Adipose tissue (tissue), 3 donors: Measurements from ENCODE around the gene FJX1. TPM values are rescaled to one million over a fixed set of nuclear protein-coding genes. Genes with fewer than 3 reads are reported as not detected.
A peak's percentile ranks its signal among the peaks of the same experiment; 100 is the strongest.

Experiments
- H3K27ac ChIP-seq: one replicate; pipeline ENCODE4 v1.5.1; 2013; ENCODE audit warnings: low read depth, low read length
- WGBS, 3 donors: extraction: QIAGEN DNeasy Blood & Tissue Kit; methylation state at CpG; one replicate each; pipeline ENCODE4 v1.1.7; 2013; 5-methylcytosine and 5-hydroxymethylcytosine counted together
- polyA plus RNA-seq, 3 donors: library from polyadenylated mRNA; stranded (reverse); fragments of 200-250 nt; gene quantifications; one replicate each; pipeline ENCODE4 v1.2.3, GENCODE V29; 2013
- donor health status: healthy with polysubstance abuse.
- donor health status: Bipolar disorder and iron deficiency.
- donor health status: healthy.

FJX1 gene
- polyA plus RNA-seq: 10 to 100 TPM in 1 of 3 donors, 1 to 10 TPM in 2; 2.3 to 32.2 (median 5.2) TPM

GRCh38 chr11:35617687-35618496, at the start of gene FJX1:
TSS of gene FJX1 (plus strand) at chr11:35618460. CDS start at chr11:35618637, 177 bp downstream.
- peak within 1 kb of the TSS; percentile 40 for H3K27ac ChIP-seq
- 1 to 9% (median 1%) methylated on average over 33 to 53 of the region's 57 CpGs for WGBS, 3 donors

GRCh38 chr11:35571696-35572095, 46.6 kb upstream of the FJX1 start:
- H3K27ac ChIP-seq: no peak overlapping the region
- WGBS, 3 donors: 67 to 69% (median 68%) methylated on average over 3 of the region's 3 CpGs

- H3K27ac ChIP-seq: no peak overlapping the region
- WGBS, 3 donors: 57 to 80% (median 59%) methylated on average over 7 of the region's 7 CpGs
Measured at GRCh38 chr11:35579557-35580396, 38.5 kb upstream of the FJX1 start.

- no peak overlapping the region for H3K27ac ChIP-seq
- WGBS, 3 donors: 96% methylated on average over 2 of the region's 2 CpGs
Measured at GRCh38 chr11:35580397-35580781, 37.9 kb upstream of the FJX1 start.

- WGBS, 3 donors: 95 to 100% (median 95%) methylated on average over 1 of the region's 1 CpG
- H3K27ac ChIP-seq: no peak overlapping the region
Measured at GRCh38 chr11:35582033-35582432, 36.2 kb upstream of the FJX1 start.

- 62 to 92% (median 73%) methylated on average over 1 of the region's 1 CpG for WGBS, 3 donors
- no peak overlapping the region for H3K27ac ChIP-seq
Measured at GRCh38 chr11:35583126-35583525, 35.1 kb upstream of the FJX1 start.

- H3K27ac ChIP-seq: no peak overlapping the region
- 93 to 100% (median 97%) methylated on average over 1 of the region's 1 CpG for WGBS, 3 donors
Measured at GRCh38 chr11:35583843-35584242, 34.4 kb upstream of the FJX1 start.

- WGBS, 3 donors: 80 to 92% (median 85%) methylated on average over 3 of the region's 3 CpGs
- H3K27ac ChIP-seq: no peak overlapping the region
Measured at GRCh38 chr11:35584321-35584720, 33.9 kb upstream of the FJX1 start.

- 44 to 71% (median 69%) methylated on average over 5 of the region's 5 CpGs for WGBS, 3 donors
- no peak overlapping the region for H3K27ac ChIP-seq
Measured at GRCh38 chr11:35585416-35585815, 32.8 kb upstream of the FJX1 start.

GRCh38 chr11:35586222-35586621, 32.0 kb upstream of the FJX1 start:
- H3K27ac ChIP-seq: no peak overlapping the region
- 69 to 76% (median 71%) methylated on average over 3 of the region's 3 CpGs for WGBS, 3 donors

GRCh38 chr11:35587972-35588371, 30.3 kb upstream of the FJX1 start:
- 81 to 93% (median 86%) methylated on average over 3 of the region's 3 CpGs for WGBS, 3 donors
- no peak overlapping the region for H3K27ac ChIP-seq

- H3K27ac ChIP-seq: no peak overlapping the region
- 81 to 94% (median 86%) methylated on average over 4 of the region's 4 CpGs for WGBS, 3 donors
Measured at GRCh38 chr11:35588627-35589026, 29.6 kb upstream of the FJX1 start.

- 70 to 93% (median 91%) methylated on average over 4 of the region's 4 CpGs for WGBS, 3 donors
Measured at GRCh38 chr11:35589281-35589680, 29.0 kb upstream of the FJX1 start.

GRCh38 chr11:35590412-35590811, 27.8 kb upstream of the FJX1 start:
- H3K27ac ChIP-seq: no peak overlapping the region

More at GRCh38 chr11:35589281-35589680, 29.0 kb upstream of the FJX1 start:
- no peak overlapping the region for H3K27ac ChIP-seq

- no peak overlapping the region for H3K27ac ChIP-seq
Measured at GRCh38 chr11:35593143-35593542, 25.1 kb upstream of the FJX1 start.

- H3K27ac ChIP-seq: no peak overlapping the region
- 17 to 18% (median 17%) methylated on average over 2 of the region's 2 CpGs for WGBS, 3 donors
Measured at GRCh38 chr11:35594680-35595079, 23.6 kb upstream of the FJX1 start.

- no peak overlapping the region for H3K27ac ChIP-seq
- WGBS, 3 donors: 69 to 79% (median 77%) methylated on average over 3 of the region's 3 CpGs
Measured at GRCh38 chr11:35598254-35599125, 19.8 kb upstream of the FJX1 start.

GRCh38 chr11:35600331-35600838, 17.9 kb upstream of the FJX1 start:
- 55 to 69% (median 56%) methylated on average over 4 of the region's 4 CpGs for WGBS, 3 donors
- H3K27ac ChIP-seq: no peak overlapping the region
